Measurements from ENCODE around the gene ERCC2.

Gene ERCC2

GRCh38 chr19:45302416-45302815 is 68.0 kb downstream of the ERCC2 start:
- TF ChIP-seq CTCF (conservative IDR thresholded peaks at IDR 0.05; ENCODE audit: low read depth, low read length) = no peak
- no peak overlapping the region for H3K4me3 ChIP-seq (ENCODE audit: low read depth, low read length)
- DNase-seq (ENCODE audit: low read depth) = no peak

All from choroid plexus epithelial cell (primary cell).